Gastrocnemius medialis (tissue), 4 donors: ENCODE results near the gene RHOT2. TPM values are rescaled to one million over a fixed set of nuclear protein-coding genes. Genes with fewer than 3 reads are reported as not detected.

Experiments
- ATAC-seq, 2 donors: fragments of 150-250 bp; one replicate each; pipeline ENCODE4 v1.9.1; 2016
- DNase-seq, 2 donors: peaks; one replicate each; pipeline ENCODE4 v3.0.0-alpha.2; 2019
- H3K27ac ChIP-seq, 4 donors: fragments of 200-600 bp; sonication (generic); 1 replicate in 1 of 4; 2 replicates in 3 of 4; pipeline ENCODE4 v1.5.1; 2016 to 2018; ENCODE audit warnings: mild to moderate bottlenecking in 2 of 4, moderate library complexity in 1 of 4
- H3K27me3 ChIP-seq, 3 donors: fragments of 200-600 bp; sonication (generic) in 2 of 3; 1 replicate in 1 of 3; 2 replicates in 2 of 3; pipeline versions ENCODE4 v1.5.1 to v1.6.0; 2016 to 2019; ENCODE audit warnings: mild to moderate bottlenecking in 1 of 3, moderate library complexity in 1 of 3
- H3K36me3 ChIP-seq, 2 donors: fragments of 200-600 bp; sonication (generic) in 1 of 2; one replicate each; pipeline ENCODE4 v1.5.1; 2017 to 2018
- H3K4me1 ChIP-seq, 2 donors: fragments of 200-600 bp; sonication (generic) in 1 of 2; one replicate each; pipeline ENCODE4 v1.5.1; 2016 to 2017; ENCODE audit warnings: mild to moderate bottlenecking in 2 of 2
- H3K4me3 ChIP-seq, 4 donors: fragments of 200-600 bp; sonication (generic) in 3 of 4; 1 replicate in 1 of 4; 2 replicates in 3 of 4; pipeline ENCODE4 v1.5.1; 2016 to 2019; ENCODE audit warnings: mild to moderate bottlenecking in 2 of 4
- H3K9me3 ChIP-seq, 3 donors: fragments of 200-600 bp; sonication (generic) in 2 of 3; 1 replicate in 1 of 3; 2 replicates in 2 of 3; pipeline ENCODE4 v1.5.1; 2016 to 2019
- CTCF ChIP-seq, 5 experiments: fragments of 450-650 bp in 3 of 5; fragments of 200-600 bp in 2 of 5; sonication (generic) in 2 of 5; IDR thresholded peaks in 4 of 5; conservative IDR thresholded peaks in 1 of 5; 1 replicate in 4 of 5; 2 replicates in 1 of 5; pipeline ENCODE4 v1.5.1; 2016 to 2019; ENCODE audit warnings: antibody characterized with exemption in 5 of 5, mild to moderate bottlenecking in 3 of 5, moderate library complexity in 3 of 5
- POLR2A ChIP-seq, 2 donors: fragments of 450-650 bp; IDR thresholded peaks; one replicate each; pipeline ENCODE4 v1.6.1; 2017; ENCODE audit warnings: antibody characterized with exemption in 2 of 2, mild to moderate bottlenecking in 2 of 2, moderate library complexity in 2 of 2
- in situ Hi-C, 4 donors: fragments of 200-750 bp; cut with MboI; loops; one replicate each; pipeline versions ENCODE4 v1.15.0 to v1.8.0; 2017; ENCODE audit warnings: low sequenced_read_pairs in 4 of 4
- intact Hi-C: fragments of 100-400 bp; cut with DNase I; formaldehyde crosslinking; loops from one replicate; pipeline ENCODE4 v1.15.1; 2023; ENCODE audit warnings: low total_unique reads
- total RNA-seq, 4 donors: library from RNA; depleted of rRNA; stranded (reverse); fragments of >200 nt; gene quantifications; one replicate each; pipeline versions ENCODE4 v1.1.0 to v1.2.3, GENCODE V29; 2016

RHOT2 gene
- total RNA-seq, 4 donors from 2014 or later: 20.9 to 41.6 (median 27.3) TPM

GRCh38 chr16:720447-720989, 52.6 kb downstream of the RHOT2 start:
- ATAC-seq (peak; percentile 31 to 38), DNase-seq (no peak)
- intact Hi-C loops: loop anchor here (2.0 kb wide), 1 partner anchor 68 kb away; the partner anchor contains the start of genes CHTF18 and RPUSD1

GRCh38 chr16:720990-721764, 53.2 kb downstream of the RHOT2 start, which contains the start of gene ANTKMT:
Gene ANTKMT (plus strand): TSS chr16:721146. CDS start chr16:721275, 129 bp downstream.
- Histone ChIP-seq H3K4me3 (peak within 1 kb of the TSS; percentile 76 to 99 (median 83)), H3K27ac (peak within 1 kb of the TSS; percentile 86 to 95 (median 90)), H3K4me1 (peaks cover 15 to 30% of the 10 kb centered on the region in 2 donors), H3K27me3 (peaks cover 6 to 14% (median 11%) of the 10 kb centered on the region in 3 donors), H3K36me3 (no peaks in the 10 kb centered on the region), H3K9me3 (no peaks in the 10 kb centered on the region)
- ATAC-seq: peak; percentile 90
- TF ChIP-seq POLR2A (IDR thresholded peaks at IDR 0.05) (peak; percentile 70 to 71), CTCF (IDR thresholded peaks at IDR 0.05 in 4 of 5, conservative IDR thresholded peaks at IDR 0.05 in 1 of 5) (peak in 2 of 5 experiments; percentile 19 to 34)
- intact Hi-C loops: loop anchor here (1.0 to 2.0 kb wide), 3 partner anchors 20 to 68 kb away; partner anchors contain the start of genes CHTF18, RPUSD1 and WDR24
- peak; percentile 68 to 83 for DNase-seq
- in situ Hi-C loops: no loop called here

More at GRCh38 chr16:720447-720989, 52.6 kb downstream of the RHOT2 start:
- Histone ChIP-seq H3K4me1 (peaks cover 21 to 35% of the 10 kb centered on the region in 2 donors), H3K36me3 (no peaks in the 10 kb centered on the region), H3K4me3 (peak overlapping the region; percentile 76 to 99 (median 83)), H3K27me3 (peaks cover 0 to 7% (median 5%) of the 10 kb centered on the region in 3 donors), H3K27ac (peak overlapping the region; percentile 86 to 95 (median 90)), H3K9me3 (no peaks in the 10 kb centered on the region)
- no peak for TF ChIP-seq CTCF (IDR thresholded peaks at IDR 0.05 in 4 of 5, conservative IDR thresholded peaks at IDR 0.05 in 1 of 5)
- in situ Hi-C loops: no loop called here

- TF ChIP-seq CTCF (IDR thresholded peaks at IDR 0.05 in 4 of 5, conservative IDR thresholded peaks at IDR 0.05 in 1 of 5): no peak
- no peak for TF ChIP-seq POLR2A (IDR thresholded peaks at IDR 0.05)
- Histone ChIP-seq H3K27ac (peak overlapping the region; percentile 86 to 95 (median 90)), H3K36me3 (no peaks in the 10 kb centered on the region), H3K9me3 (no peaks in the 10 kb centered on the region), H3K4me3 (peak overlapping the region; percentile 76 to 99 (median 83)), H3K27me3 (peaks cover 11 to 18% (median 16%) of the 10 kb centered on the region in 3 donors), H3K4me1 (peaks cover 14 to 24% of the 10 kb centered on the region in 2 donors)
- ATAC-seq (no peak), DNase-seq (no peak)
- in situ Hi-C loops: no loop called here
- intact Hi-C loops: loop anchor here (1.0 to 2.0 kb wide), 3 partner anchors 19 to 67 kb away; partner anchors contain the start of genes CHTF18, RPUSD1 and WDR24
Observed at GRCh38 chr16:721765-722540, 54.0 kb downstream of the RHOT2 start.

GRCh38 chr16:722835-723633, 55.1 kb downstream of the RHOT2 start:
- in situ Hi-C loops: no loop called here
- no peak overlapping the region for H3K27ac ChIP-seq
- H3K36me3 ChIP-seq: no peaks in the 10 kb centered on the region
- no peak for TF ChIP-seq CTCF (IDR thresholded peaks at IDR 0.05 in 4 of 5, conservative IDR thresholded peaks at IDR 0.05 in 1 of 5)
- TF ChIP-seq POLR2A (IDR thresholded peaks at IDR 0.05): no peak
- DNase-seq (no peak), ATAC-seq (no peak)
- no peak overlapping the region for H3K4me3 ChIP-seq
- H3K4me1 ChIP-seq: peaks cover 20 to 32% of the 10 kb centered on the region in 2 donors
- H3K9me3 ChIP-seq: no peaks in the 10 kb centered on the region
- intact Hi-C loops: no loop called here
- H3K27me3 ChIP-seq: peaks cover 19 to 28% (median 27%) of the 10 kb centered on the region in 3 donors
